Neuron (in vitro differentiated cells): Measurements from ENCODE around the gene CDH22.

Experiments used
- H2AFZ ChIP-seq: one replicate; pipeline ENCODE4 v1.6.1; 2013; ENCODE audit warnings: low read depth, mild to moderate bottlenecking, inconsistent platforms, low read length, moderate library complexity
- H3K27me3 ChIP-seq: one replicate; pipeline ENCODE4 v1.6.1; 2013; ENCODE audit warnings: low read length; ENCODE audit not compliant: insufficient read depth
- H3K36me3 ChIP-seq: one replicate; pipeline ENCODE4 v1.6.1; 2013; ENCODE audit warnings: low read length; ENCODE audit not compliant: insufficient read depth
- H3K4me1 ChIP-seq: one replicate; pipeline ENCODE4 v1.6.1; 2013; ENCODE audit warnings: low read length; ENCODE audit not compliant: insufficient read depth
- H3K4me3 ChIP-seq: 2 replicates; pipeline ENCODE4 v1.5.1; 2013; ENCODE audit warnings: mild to moderate bottlenecking, low read length, moderate library complexity
- H3K9me3 ChIP-seq: one replicate; pipeline ENCODE4 v1.6.1; 2013; ENCODE audit warnings: low read length

Gene CDH22

GRCh38 chr20:46291401-46291800, 16.9 kb downstream of the CDH22 start:
- Histone ChIP-seq H3K27me3 (peaks cover 22% of the 10 kb centered on the region), H3K4me3 (no peak overlapping the region), H3K4me1 (peaks cover 10% of the 10 kb centered on the region), H3K9me3 (no peaks in the 10 kb centered on the region), H2AFZ (no peak overlapping the region), H3K36me3 (no peaks in the 10 kb centered on the region)

DNA sequence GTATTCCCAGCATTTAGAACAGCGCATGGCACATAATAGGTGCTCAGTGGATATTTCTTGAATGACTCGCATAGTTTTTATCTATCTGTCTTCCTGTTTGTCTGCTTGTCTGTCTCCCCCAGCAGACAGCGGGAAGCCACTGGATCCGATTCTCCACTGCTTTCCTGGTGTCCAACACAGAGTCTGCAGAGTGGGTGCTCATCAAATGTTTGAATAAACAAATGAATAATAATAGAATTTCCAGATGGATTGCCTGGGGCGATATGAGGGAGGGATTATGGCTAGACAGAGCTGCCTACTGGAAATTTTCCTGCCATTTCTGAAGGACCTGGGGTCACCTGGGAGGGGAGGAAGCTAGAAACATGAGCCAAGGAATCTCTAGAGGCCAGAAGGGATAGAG, 18.9 kb downstream of the CDH22 start:
- Histone ChIP-seq H3K27me3 (peaks cover 18% of the 10 kb centered on the region), H3K4me3 (no peak overlapping the region)

DNA sequence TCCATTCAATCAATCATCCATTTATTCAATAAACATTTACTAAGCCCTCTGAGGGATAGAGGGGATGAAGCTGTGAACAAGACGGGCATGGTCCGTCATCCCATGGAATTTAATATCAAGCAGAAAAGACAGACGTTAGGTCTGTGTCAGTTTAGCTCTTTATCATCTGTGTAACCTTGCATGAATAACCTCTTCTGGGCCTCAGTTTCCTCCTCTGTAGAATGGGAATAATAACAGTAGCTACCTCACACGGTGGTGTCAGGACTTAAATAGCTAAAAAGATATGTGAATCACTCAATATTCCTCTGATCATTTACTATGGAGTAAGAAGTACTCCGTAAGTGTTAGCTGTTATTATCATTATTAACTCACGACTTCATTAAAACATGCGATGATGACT, 21.3 kb downstream of the CDH22 start:
- Histone ChIP-seq H3K4me3 (no peak overlapping the region), H2AFZ (no peak overlapping the region), H3K4me1 (no peaks in the 10 kb centered on the region), H3K9me3 (no peaks in the 10 kb centered on the region), H3K36me3 (no peaks in the 10 kb centered on the region), H3K27me3 (peaks cover 23% of the 10 kb centered on the region)

More for the DNA sequence above, 18.9 kb downstream of the CDH22 start:
- no peak overlapping the region for H2AFZ ChIP-seq
- peaks cover 4% of the 10 kb centered on the region for H3K4me1 ChIP-seq
- H3K36me3 ChIP-seq: no peaks in the 10 kb centered on the region
- H3K9me3 ChIP-seq: no peaks in the 10 kb centered on the region

GRCh38 chr20:46286382-46286781, 21.9 kb downstream of the CDH22 start:
- no peaks in the 10 kb centered on the region for H3K9me3 ChIP-seq
- H2AFZ ChIP-seq: no peak overlapping the region
- no peak overlapping the region for H3K4me3 ChIP-seq
- peaks cover 25% of the 10 kb centered on the region for H3K27me3 ChIP-seq
- no peaks in the 10 kb centered on the region for H3K36me3 ChIP-seq
- no peaks in the 10 kb centered on the region for H3K4me1 ChIP-seq

GRCh38 chr20:46285740-46286139, 22.6 kb downstream of the CDH22 start:
- H2AFZ ChIP-seq: no peak overlapping the region
- H3K4me1 ChIP-seq: no peaks in the 10 kb centered on the region
- H3K4me3 ChIP-seq: no peak overlapping the region
- H3K27me3 ChIP-seq: peaks cover 30% of the 10 kb centered on the region
- H3K36me3 ChIP-seq: no peaks in the 10 kb centered on the region
- no peaks in the 10 kb centered on the region for H3K9me3 ChIP-seq

DNA sequence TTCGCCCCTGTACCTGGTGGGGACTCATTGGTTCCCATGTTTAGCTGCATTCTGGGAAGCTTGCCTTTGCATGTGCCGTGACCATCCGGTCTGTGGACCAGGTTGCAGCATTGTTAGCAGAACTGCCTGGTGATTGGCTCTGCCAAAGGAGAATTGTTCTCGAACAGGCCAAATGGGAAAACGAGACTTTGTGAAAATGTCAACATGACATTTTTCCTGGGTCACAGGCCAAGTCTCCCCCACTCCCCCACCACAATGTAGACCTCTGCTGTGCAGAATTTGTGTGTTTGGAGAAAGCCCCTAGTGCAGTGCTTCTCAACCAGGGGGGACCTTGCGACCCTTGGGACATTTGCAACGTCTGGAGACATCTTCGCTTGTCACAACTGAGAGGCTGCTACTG, 23.2 kb downstream of the CDH22 start:
- Histone ChIP-seq H3K9me3 (no peaks in the 10 kb centered on the region), H3K36me3 (no peaks in the 10 kb centered on the region), H3K4me1 (no peaks in the 10 kb centered on the region), H3K27me3 (peaks cover 36% of the 10 kb centered on the region), H2AFZ (no peak overlapping the region), H3K4me3 (no peak overlapping the region)

- Histone ChIP-seq H3K4me1 (no peaks in the 10 kb centered on the region), H3K27me3 (peaks cover 36% of the 10 kb centered on the region)
Measured at GRCh38 chr20:46284040-46284427, 24.3 kb downstream of the CDH22 start.

DNA sequence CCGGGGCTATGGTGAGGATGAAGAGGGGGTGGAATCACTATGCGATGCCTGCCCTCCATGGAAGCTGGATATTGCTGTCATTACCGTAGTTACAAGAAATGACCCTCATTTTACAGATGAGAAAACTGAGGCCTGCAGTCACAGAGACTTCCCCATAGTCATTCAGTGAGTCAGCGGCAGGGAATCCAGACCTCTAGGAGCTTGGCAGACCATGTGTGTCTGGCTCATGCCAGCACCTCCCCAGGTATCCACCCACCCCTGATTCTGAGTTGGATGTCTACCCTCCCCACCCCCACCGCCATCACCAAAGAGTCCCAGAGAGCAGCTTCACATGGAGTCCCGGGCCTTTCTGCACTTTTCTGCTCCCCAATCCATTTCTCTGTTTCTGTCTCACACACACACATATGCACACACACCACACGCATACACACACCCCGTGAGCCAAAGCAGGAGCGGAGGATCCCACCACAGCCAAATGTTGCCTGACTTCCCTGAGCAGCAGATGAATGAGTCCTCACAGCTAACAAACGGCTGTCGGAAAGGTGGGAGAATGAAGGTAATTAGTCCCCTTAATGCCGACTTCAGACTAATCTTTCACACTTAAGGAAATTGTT, 24.8 kb downstream of the CDH22 start:
- H3K36me3 ChIP-seq: no peaks in the 10 kb centered on the region
- H3K4me3 ChIP-seq: no peak overlapping the region
- no peak overlapping the region for H2AFZ ChIP-seq
- peaks cover 33% of the 10 kb centered on the region for H3K27me3 ChIP-seq
- H3K4me1 ChIP-seq: no peaks in the 10 kb centered on the region
- H3K9me3 ChIP-seq: no peaks in the 10 kb centered on the region

More at GRCh38 chr20:46284040-46284427, 24.3 kb downstream of the CDH22 start:
- no peaks in the 10 kb centered on the region for H3K36me3 ChIP-seq
- H3K4me3 ChIP-seq: no peak overlapping the region
- no peak overlapping the region for H2AFZ ChIP-seq
- H3K9me3 ChIP-seq: no peaks in the 10 kb centered on the region

- H3K36me3 ChIP-seq: no peaks in the 10 kb centered on the region
- no peak overlapping the region for H2AFZ ChIP-seq
- H3K9me3 ChIP-seq: no peaks in the 10 kb centered on the region
- no peaks in the 10 kb centered on the region for H3K4me1 ChIP-seq
- H3K27me3 ChIP-seq: peaks cover 31% of the 10 kb centered on the region
- H3K4me3 ChIP-seq: no peak overlapping the region
Measured at GRCh38 chr20:46282669-46283068, 25.6 kb downstream of the CDH22 start.

DNA sequence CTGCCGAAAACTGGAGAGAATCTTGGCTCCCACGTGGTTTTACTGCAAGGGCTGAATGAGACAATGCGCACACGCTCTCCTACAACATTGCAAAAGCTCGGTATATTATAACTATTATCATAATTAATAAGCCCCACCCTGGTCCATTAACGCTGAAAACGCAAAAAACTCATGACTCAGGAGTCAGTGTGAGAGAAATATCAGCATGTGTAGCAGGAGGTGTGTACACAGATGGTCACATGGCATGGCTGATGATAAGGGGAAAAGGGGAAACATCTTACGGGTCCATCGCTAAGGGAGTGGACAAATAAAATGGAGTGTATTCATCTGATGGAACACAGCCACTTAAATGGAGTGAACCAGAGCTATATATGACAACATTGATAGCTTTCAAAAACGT, 29.2 kb downstream of the CDH22 start:
- peaks cover 48% of the 10 kb centered on the region for H3K27me3 ChIP-seq
- H3K9me3 ChIP-seq: no peaks in the 10 kb centered on the region
- H3K4me1 ChIP-seq: no peaks in the 10 kb centered on the region
- H3K4me3 ChIP-seq: no peak overlapping the region
- no peaks in the 10 kb centered on the region for H3K36me3 ChIP-seq
- no peak overlapping the region for H2AFZ ChIP-seq

DNA sequence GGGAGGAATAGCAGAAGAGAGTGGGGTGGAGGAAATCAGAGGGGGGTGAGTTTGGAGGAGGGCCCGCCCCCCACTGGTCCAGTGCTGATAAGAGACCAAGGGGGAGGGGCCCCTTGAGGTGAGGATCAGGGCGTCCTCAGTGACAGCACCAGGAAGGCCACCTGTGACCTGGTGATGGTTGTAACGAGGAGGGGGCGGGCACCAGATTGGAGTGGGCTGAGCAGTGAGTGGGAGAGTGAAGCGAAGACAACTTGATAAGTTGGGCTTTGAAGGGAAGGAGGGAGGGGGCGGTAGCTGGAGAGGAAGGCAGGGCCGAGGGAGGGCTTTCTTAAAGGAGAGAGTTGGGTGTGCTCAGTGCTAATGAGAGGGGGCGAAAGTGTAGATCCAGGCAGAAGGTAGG, 30.7 kb downstream of the CDH22 start:
- Histone ChIP-seq H3K4me1 (no peaks in the 10 kb centered on the region), H3K36me3 (no peaks in the 10 kb centered on the region), H2AFZ (no peak overlapping the region), H3K4me3 (no peak overlapping the region), H3K27me3 (peaks cover 43% of the 10 kb centered on the region), H3K9me3 (no peaks in the 10 kb centered on the region)

DNA sequence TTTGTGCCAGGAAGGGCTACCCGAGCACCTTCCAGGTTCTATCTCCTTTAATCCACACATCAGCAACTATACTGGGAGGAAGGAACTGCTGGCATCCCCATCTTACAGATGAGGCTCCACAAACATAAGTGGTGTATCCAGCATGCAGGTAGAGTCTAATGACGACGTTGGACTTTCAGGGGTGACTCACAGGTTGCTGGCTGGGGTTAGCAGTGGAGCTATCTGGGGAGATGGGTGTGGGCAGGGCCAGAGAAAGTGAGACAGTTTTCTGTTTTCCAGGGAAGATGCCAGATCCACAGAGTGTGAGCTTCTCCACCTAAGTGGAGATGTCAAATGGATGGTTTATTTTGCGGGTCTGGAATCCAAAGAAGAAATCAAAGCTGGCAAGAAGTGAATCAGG, 31.8 kb downstream of the CDH22 start:
- no peaks in the 10 kb centered on the region for H3K36me3 ChIP-seq
- H2AFZ ChIP-seq: no peak overlapping the region
- H3K27me3 ChIP-seq: peaks cover 40% of the 10 kb centered on the region
- H3K4me3 ChIP-seq: no peak overlapping the region
- no peaks in the 10 kb centered on the region for H3K9me3 ChIP-seq
- no peaks in the 10 kb centered on the region for H3K4me1 ChIP-seq

- H3K4me3 ChIP-seq: no peak overlapping the region
- H3K4me1 ChIP-seq: no peaks in the 10 kb centered on the region
- H3K36me3 ChIP-seq: no peaks in the 10 kb centered on the region
- H3K9me3 ChIP-seq: no peaks in the 10 kb centered on the region
- H3K27me3 ChIP-seq: peaks cover 26% of the 10 kb centered on the region
- no peak overlapping the region for H2AFZ ChIP-seq
Measured at GRCh38 chr20:46275091-46275490, 33.2 kb downstream of the CDH22 start.

DNA sequence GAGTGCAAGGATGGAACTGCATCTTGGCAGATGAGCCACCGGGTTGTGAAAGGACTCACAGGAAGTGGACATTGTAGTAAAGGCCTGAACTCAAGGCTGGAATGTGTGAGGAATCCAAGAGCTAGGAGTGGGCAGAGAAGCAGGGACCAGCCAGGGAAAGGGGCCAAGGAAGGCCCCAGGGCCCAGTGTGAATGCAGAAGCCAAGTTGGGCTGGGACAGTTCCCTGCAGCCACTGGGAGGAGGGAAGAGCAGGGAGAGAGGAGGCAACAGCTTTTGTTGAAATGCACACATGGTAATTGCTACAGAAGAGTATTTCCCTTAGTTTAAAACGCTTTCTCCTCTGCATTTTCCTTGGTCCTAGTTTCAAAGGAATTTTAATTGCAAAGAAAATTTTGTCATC, 34.6 kb downstream of the CDH22 start:
- Histone ChIP-seq H3K9me3 (no peaks in the 10 kb centered on the region), H2AFZ (no peak overlapping the region), H3K36me3 (no peaks in the 10 kb centered on the region), H3K4me1 (no peaks in the 10 kb centered on the region), H3K27me3 (peaks cover 31% of the 10 kb centered on the region), H3K4me3 (no peak overlapping the region)
